HFFc6 (cell line): ENCODE measurements around the gene OR2H1. TPM values are rescaled to one million over a fixed set of nuclear protein-coding genes. Genes with fewer than 3 reads are reported as not detected.
A peak's percentile ranks its signal among the peaks of the same experiment; 100 is the strongest.

Experiments
- DNase-seq: peaks from one replicate; pipeline ENCODE4 v3.0.0-alpha.2; 2018
- H3K27ac Mint-ChIP-seq: 2 replicates; pipeline ENCODE4 v1.8.0; 2020; ENCODE audit warnings: mild to moderate bottlenecking, mixed read lengths
- H3K27me3 Mint-ChIP-seq: 2 replicates; pipeline ENCODE4 v1.8.0; 2021; ENCODE audit warnings: mild to moderate bottlenecking, moderate library complexity, mixed read lengths; ENCODE audit not compliant: insufficient read depth
- H3K36me3 Mint-ChIP-seq: 2 replicates; pipeline ENCODE4 v1.8.0; 2021; ENCODE audit warnings: low read depth, mixed read lengths
- H3K4me1 Mint-ChIP-seq: 2 replicates; pipeline ENCODE4 v1.8.0; 2020; ENCODE audit warnings: low read depth, mixed read lengths
- H3K4me3 Mint-ChIP-seq: 2 replicates; pipeline ENCODE4 v1.8.0; 2020; ENCODE audit warnings: mild to moderate bottlenecking, moderate library complexity, mixed read lengths
- H3K9me3 Mint-ChIP-seq: 2 replicates; pipeline ENCODE4 v1.8.0; 2020; ENCODE audit warnings: mild to moderate bottlenecking, mixed read lengths
- CTCF ChIP-seq: fragments of 200-600 bp; sonication (generic); IDR thresholded peaks from 2 replicates; pipeline ENCODE4 v1.5.0; 2021; ENCODE audit warnings: antibody characterized with exemption, mild to moderate bottlenecking
- total RNA-seq, 6 experiments: library from RNA; stranded (reverse); fragmentation: NEBNext Ultra II Directional; extraction: Animal tissue kit (Norgen Biotek cat#: 25700); gene quantifications; 2 replicates in 1 of 6; 3 replicates in 5 of 6; pipeline ENCODE4 v1.2.3, GENCODE V29; 2021

OR2H1 gene
- total RNA-seq, 6 experiments from 2014 or later, result not detected

- Mint-ChIP-seq H3K27me3 (no peaks in the 10 kb centered on the region), H3K36me3 (no peaks in the 10 kb centered on the region), H3K9me3 (peaks cover 14% of the 10 kb centered on the region), H3K4me3 (no peak overlapping the region), H3K4me1 (no peaks in the 10 kb centered on the region), H3K27ac (no peak overlapping the region)
- DNase-seq, result peak; percentile 15
- TF ChIP-seq CTCF, result no peak
Observed at GRCh38 chr6:29451471-29452193, 5.3 kb upstream of the OR2H1 start.

GRCh38 chr6:29461021-29461814, 4.3 kb downstream of the OR2H1 start:
- no peak overlapping the region for H3K27ac Mint-ChIP-seq

GRCh38 chr6:29462022-29462421, 5.1 kb downstream of the OR2H1 start:
- no peaks in the 10 kb centered on the region for H3K4me1 Mint-ChIP-seq
- H3K27ac Mint-ChIP-seq, result no peak overlapping the region
- TF ChIP-seq CTCF, result no peak
- no peak overlapping the region for H3K4me3 Mint-ChIP-seq
- no peak for DNase-seq
- no peaks in the 10 kb centered on the region for H3K27me3 Mint-ChIP-seq
- H3K36me3 Mint-ChIP-seq, result peaks cover 5% of the 10 kb centered on the region; the same call in 1 of the 2 replicates
- peaks cover 28% of the 10 kb centered on the region for H3K9me3 Mint-ChIP-seq

More at GRCh38 chr6:29461021-29461814, 4.3 kb downstream of the OR2H1 start:
- no peaks in the 10 kb centered on the region for H3K4me1 Mint-ChIP-seq
- no peak for DNase-seq
- peaks cover 33% of the 10 kb centered on the region for H3K9me3 Mint-ChIP-seq
- H3K36me3 Mint-ChIP-seq, result peaks cover 5% of the 10 kb centered on the region; the same call in 1 of the 2 replicates
- no peak overlapping the region for H3K4me3 Mint-ChIP-seq
- no peak for TF ChIP-seq CTCF
- H3K27me3 Mint-ChIP-seq, result no peaks in the 10 kb centered on the region

GRCh38 chr6:29465279-29465678, 8.3 kb downstream of the OR2H1 start:
- no peak overlapping the region for H3K4me3 Mint-ChIP-seq
- peaks cover 5% of the 10 kb centered on the region; the same call in 1 of the 2 replicates for H3K36me3 Mint-ChIP-seq
- TF ChIP-seq CTCF, result no peak
- no peaks in the 10 kb centered on the region; the same call in 1 of the 2 replicates for H3K27me3 Mint-ChIP-seq
- DNase-seq, result no peak
- no peak overlapping the region for H3K27ac Mint-ChIP-seq
- H3K4me1 Mint-ChIP-seq, result no peaks in the 10 kb centered on the region
- peaks cover 34% of the 10 kb centered on the region for H3K9me3 Mint-ChIP-seq

DNA sequence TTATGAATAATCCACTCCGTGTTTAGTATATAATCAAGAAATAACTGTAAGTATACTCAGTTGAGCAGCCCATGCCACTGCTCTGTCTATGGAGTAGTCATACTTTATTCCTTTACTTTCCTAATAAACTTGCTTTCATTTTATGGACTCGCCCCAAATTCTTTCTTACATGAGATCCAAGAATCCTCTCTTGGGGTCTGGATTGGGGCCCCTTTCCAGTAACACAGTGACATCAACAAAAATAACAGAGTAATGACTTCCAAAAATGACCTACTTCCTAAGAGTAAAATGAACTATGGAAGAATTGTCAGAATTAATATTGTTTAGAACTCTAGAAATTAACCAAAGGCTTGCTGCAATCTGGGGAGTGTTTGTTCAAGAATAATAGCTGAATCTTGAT, 8.8 kb downstream of the OR2H1 start:
- Mint-ChIP-seq H3K36me3 (peaks cover 5% of the 10 kb centered on the region; the same call in 1 of the 2 replicates), H3K4me3 (no peak overlapping the region), H3K27ac (no peak overlapping the region), H3K27me3 (no peaks in the 10 kb centered on the region; the same call in 1 of the 2 replicates), H3K9me3 (peaks cover 34% of the 10 kb centered on the region), H3K4me1 (no peaks in the 10 kb centered on the region)
- no peak for DNase-seq
- TF ChIP-seq CTCF, result no peak
